ENCODE data around the gene HTRA2. TPM values are rescaled to one million over a fixed set of nuclear protein-coding genes. Genes with fewer than 3 reads are reported as not detected.

HTRA2 gene
- total and polyA plus RNA-seq, 9 of the 15 experiments (the other 6 are each of a cell fraction or from before 2014, with no cell fraction given) = 54.2 to 71.2 (median 65.8) TPM

- 0 out of 4 replicates have a peak, but pooled peaks of 1 of the 2 experiments have one; percentile 27 for TF ChIP-seq UBTF (IDR thresholded peaks at IDR 0.05; ENCODE audit: borderline replicate concordance in 1 of 2, low read depth in 2 of 2, low read length in 2 of 2)
- TF ChIP-seq C11orf30 (IDR thresholded peaks at IDR 0.05; ENCODE audit: low read depth) = peak; percentile 100
- TF ChIP-seq PHF8 (IDR thresholded peaks at IDR 0.05; ENCODE audit: borderline replicate concordance, low read length) = peak; percentile 50; the same call in 1 of the 2 replicates
- TF ChIP-seq ZNF551 (CRISPR knock-in tag; IDR thresholded peaks at IDR 0.05) = no peak
- no peak; the same call in 1 of the 2 replicates for TF ChIP-seq ZNF384 (IDR thresholded peaks at IDR 0.05; ENCODE audit: low read depth, low read length)
- TF ChIP-seq NR2C2 (CRISPR knock-in tag; IDR thresholded peaks at IDR 0.05) = no peak
- no peak for TF ChIP-seq NR2C2 (tag; IDR thresholded peaks at IDR 0.05)
- TF ChIP-seq PYGO2 (tag; IDR thresholded peaks at IDR 0.05) = no peak
- no peak for TF ChIP-seq FOXJ2 (tag; IDR thresholded peaks at IDR 0.05)
- no peak for TF ChIP-seq MXD1 (CRISPR knock-in tag; IDR thresholded peaks at IDR 0.05; ENCODE audit: borderline replicate concordance, poor library complexity, severe bottlenecking)
- TF ChIP-seq JUNB (CRISPR knock-in tag; conservative IDR thresholded peaks at IDR 0.05) = peak; percentile 96
- TF ChIP-seq TFAP4 (CRISPR knock-in tag; IDR thresholded peaks at IDR 0.05; ENCODE audit: borderline replicate concordance) = peak; percentile 18; the same call in 1 of the 2 replicates
- TF ChIP-seq PATZ1 (CRISPR knock-in tag; IDR thresholded peaks at IDR 0.05; ENCODE audit: borderline replicate concordance) = no peak
- TF ChIP-seq MAFK (IDR thresholded peaks at IDR 0.05; ENCODE audit: low read length) = peak; percentile 99
- no peak; the same call in 1 of the 2 replicates for TF ChIP-seq POLR2A (conservative IDR thresholded peaks at IDR 0.05)
- peak; percentile 82 for TF ChIP-seq E2F1 (CRISPR knock-in tag; IDR thresholded peaks at IDR 0.05)
- no peak for TF ChIP-seq NCOA6 (IDR thresholded peaks at IDR 0.05)
- no peak for TF ChIP-seq TEAD4 (IDR thresholded peaks at IDR 0.05; ENCODE audit: low read length)
- TF ChIP-seq TEAD4 (CRISPR knock-in tag; IDR thresholded peaks at IDR 0.05; ENCODE audit: borderline replicate concordance) = no peak
- TF ChIP-seq ZBED1 (IDR thresholded peaks at IDR 0.05) = no peak
- TF ChIP-seq GABPB1 (CRISPR knock-in tag; IDR thresholded peaks at IDR 0.05) = peak; percentile 69; the same call in 1 of the 2 replicates
Measured at GRCh38 chr2:74553892-74554819, 24.4 kb downstream of the HTRA2 start, which contains the start of the genes DOK1 and LOXL3 (continued).

Data from K562 (cell line).